HepG2 (cell line): ENCODE measurements around the gene DPH1. TPM values are rescaled to one million over a fixed set of nuclear protein-coding genes. Genes with fewer than 3 reads are reported as not detected.
A peak's percentile ranks its signal among the peaks of the same experiment; 100 is the strongest.

Source experiments
- AGO2 ChIP-seq: fragments of 200-400 bp; formaldehyde crosslinking; optimal IDR thresholded peaks from 2 replicates; pipeline ENCODE3; 2017; ENCODE audit warnings: mild to moderate bottlenecking, low read depth, low read length, moderate library complexity
- ARID3A ChIP-seq: IDR thresholded peaks from 2 replicates; pipeline ENCODE4 v1.6.1; 2012; ENCODE audit warnings: low read depth, low read length, improper control_type of control experiment
- ARNT2 ChIP-seq: sonication (generic); formaldehyde crosslinking; IDR thresholded peaks from 2 replicates; pipeline ENCODE4 v1.8.0; 2022; ENCODE audit warnings: mild to moderate bottlenecking, low read depth, missing genetic modification reagents, moderate library complexity
- BORCS8-MEF2B ChIP-seq: sonication (generic); formaldehyde crosslinking; IDR thresholded peaks from 2 replicates; pipeline ENCODE4 v1.8.0; 2022; ENCODE audit warnings: mild to moderate bottlenecking, missing genetic modification reagents
- GPBP1L1 ChIP-seq: sonication (generic); formaldehyde crosslinking; IDR thresholded peaks from 2 replicates; pipeline ENCODE4 v1.5.0; 2020; ENCODE audit warnings: mild to moderate bottlenecking, missing genetic modification reagents
- HIVEP1 ChIP-seq: sonication (generic); formaldehyde crosslinking; IDR thresholded peaks from 2 replicates; pipeline ENCODE4 v1.4.0; 2020; ENCODE audit warnings: mild to moderate bottlenecking, missing genetic modification reagents
- MZF1 ChIP-seq: sonication (generic); formaldehyde crosslinking; IDR thresholded peaks from 2 replicates; pipeline ENCODE4 v1.8.1; 2023; ENCODE audit warnings: mild to moderate bottlenecking, missing genetic modification reagents, borderline replicate concordance
- NFKBIZ ChIP-seq: IDR thresholded peaks from 2 replicates; pipeline ENCODE4 v1.6.1; 2018; ENCODE audit warnings: missing genetic modification reagents, missing compliant biosample characterization
- POLR2A ChIP-seq, 2 experiments: IDR thresholded peaks; 2 replicates each; pipeline ENCODE4 v1.6.1; 2011; ENCODE audit warnings: low read depth in 2 of 2, low read length in 2 of 2, mild to moderate bottlenecking in 1 of 2, moderate library complexity in 1 of 2; ENCODE audit not compliant: insufficient read depth in 1 of 2
- RXRA ChIP-seq: sonication (generic); formaldehyde crosslinking; IDR thresholded peaks from 2 replicates; pipeline ENCODE4 v1.5.1; 2020; ENCODE audit warnings: missing genetic modification reagents
- SALL2 ChIP-seq: sonication (generic); formaldehyde crosslinking; IDR thresholded peaks from 2 replicates; pipeline ENCODE4 v1.8.1; 2023; ENCODE audit warnings: mild to moderate bottlenecking, missing genetic modification reagents, inconsistent platforms
- SAP130 ChIP-seq: IDR thresholded peaks from 2 replicates; pipeline ENCODE4 v1.6.1; 2016; ENCODE audit warnings: low read depth
- UBTF ChIP-seq: sonication (generic); formaldehyde crosslinking; IDR thresholded peaks from 2 replicates; pipeline ENCODE4 v1.4.0; 2020; ENCODE audit warnings: mild to moderate bottlenecking, missing genetic modification reagents
- ZBTB3 ChIP-seq: sonication (generic); formaldehyde crosslinking; IDR thresholded peaks from 2 replicates; pipeline ENCODE4 v1.4.0; 2020; ENCODE audit warnings: low read depth, mild to moderate bottlenecking, moderate library complexity, missing genetic modification reagents, borderline replicate concordance
- ZBTB43 ChIP-seq: sonication (generic); formaldehyde crosslinking; conservative IDR thresholded peaks from 2 replicates; pipeline ENCODE4 v1.4.0; 2020; ENCODE audit warnings: missing genetic modification reagents
- ZBTB8A ChIP-seq: sonication (generic); formaldehyde crosslinking; IDR thresholded peaks from 2 replicates; pipeline ENCODE4 v1.4.0; 2020; ENCODE audit warnings: mild to moderate bottlenecking, low read depth, missing genetic modification reagents, borderline replicate concordance
- ZFAT ChIP-seq: sonication (generic); formaldehyde crosslinking; conservative IDR thresholded peaks from 2 replicates; pipeline ENCODE4 v1.8.1; 2023; ENCODE audit warnings: missing genetic modification reagents, inconsistent platforms
- ZMAT3 ChIP-seq: sonication (generic); formaldehyde crosslinking; conservative IDR thresholded peaks from 2 replicates; pipeline ENCODE4 v1.7.0; 2021; ENCODE audit warnings: missing genetic modification reagents
- ZNF468 ChIP-seq: sonication (generic); formaldehyde crosslinking; IDR thresholded peaks from 2 replicates; pipeline ENCODE4 v1.8.0; 2022; ENCODE audit warnings: mild to moderate bottlenecking, moderate library complexity, missing genetic modification reagents
- ZNF550 ChIP-seq: sonication (generic); formaldehyde crosslinking; IDR thresholded peaks from 2 replicates; pipeline ENCODE4 v1.4.0; 2020; ENCODE audit warnings: mild to moderate bottlenecking, missing genetic modification reagents, borderline replicate concordance
- ZNF615 ChIP-seq: sonication (generic); formaldehyde crosslinking; IDR thresholded peaks from 2 replicates; pipeline ENCODE4 v1.5.0; 2020; ENCODE audit warnings: mild to moderate bottlenecking, missing genetic modification reagents, borderline replicate concordance
- ZNF773 ChIP-seq: sonication (generic); formaldehyde crosslinking; IDR thresholded peaks from 2 replicates; pipeline ENCODE4 v1.4.0; 2020; ENCODE audit warnings: missing genetic modification reagents, borderline replicate concordance
- ZNF790 ChIP-seq: sonication (generic); formaldehyde crosslinking; IDR thresholded peaks from 2 replicates; pipeline ENCODE4 v1.8.0; 2022; ENCODE audit warnings: missing genetic modification reagents, mild to moderate bottlenecking, borderline replicate concordance
- polyA plus RNA-seq, 8 experiments: library from polyadenylated mRNA; depleted of rRNA in 3 of 8; stranded (reverse) in 7 of 8; unstranded in 1 of 8; fragments of >200 nt; fragmentation: Illumina TruSeq in 4 of 8; extraction: Trizol in 4 of 8; gene quantifications; 2 replicates each; pipeline versions ENCODE4 v1.2.1 to v1.2.3, GENCODE V29; 2011 to 2016; ENCODE audit warnings: low read depth in 4 of 8, missing spikeins in 1 of 8, mixed read lengths in 1 of 8; ENCODE audit not compliant: insufficient read depth in 1 of 8
- total RNA-seq, 5 experiments: library from RNA; depleted of rRNA; stranded (reverse); fragments of >200 nt; fragmentation: Illumina TruSeq; extraction: Trizol; gene quantifications; 2 replicates each; pipeline ENCODE4 v1.2.3, GENCODE V29; 2016; ENCODE audit warnings: low read depth in 1 of 5

The DPH1 gene
- total and polyA plus RNA-seq, 2 of the 13 experiments (the other 11 are each of a cell fraction or from before 2014, with no cell fraction given), result 25.3 to 42.8 TPM

- TF ChIP-seq ARNT2 (CRISPR knock-in tag) (no peak), AGO2 (peak; percentile 33), ZMAT3 (CRISPR knock-in tag) (no peak), ZBTB3 (CRISPR knock-in tag) (no peak), NFKBIZ (CRISPR knock-in tag) (no peak), SALL2 (CRISPR knock-in tag) (no peak), RXRA (CRISPR knock-in tag) (peak; percentile 49; the same call in 1 of the 2 replicates), ZBTB43 (CRISPR knock-in tag) (no peak), ZNF773 (CRISPR knock-in tag) (no peak), ZBTB8A (CRISPR knock-in tag) (0 out of 2 replicates have a peak, but pooled peaks have one; percentile 41), ZNF550 (no peak), ZNF615 (no peak), BORCS8-MEF2B (peak; percentile 77; the same call in 1 of the 2 replicates), GPBP1L1 (CRISPR knock-in tag) (no peak), ARID3A (peak; percentile 57), MZF1 (no peak), SAP130 (CRISPR knock-in tag) (peak; percentile 48), ZFAT (no peak), ZNF790 (no peak), POLR2A (IDR thresholded peaks at IDR 0.05; ENCODE audit: insufficient read depth in 1 of 2, low read depth in 2 of 2, low read length in 2 of 2) (no peak), HIVEP1 (no peak), UBTF (peak; percentile 77), ZNF468 (CRISPR knock-in tag) (no peak)
Measured at GRCh38 chr17:1997927-1998742, 31.8 kb upstream of the DPH1 start (continued).
